A673 (cell line): ENCODE data around the gene RBM15B. TPM values are rescaled to one million over a fixed set of nuclear protein-coding genes. Genes with fewer than 3 reads are reported as not detected.

Experiments used
- BruUV-seq: library from RNA; stranded (reverse); fragments of 400-500 nt; replicated peaks from 2 replicates; lab custom pipeline; 2021; lab: Mats Ljungman, UMichigan
- CTCF ChIA-PET: fragments of 300-600 bp; sonication (Branson Sonifier 250); formaldehyde crosslinking; loops from one replicate; lab custom pipeline; 2022; ENCODE audit warnings: antibody characterized with exemption; lab: Charles Lee
- POLR2A ChIA-PET: fragments of 300-600 bp; sonication (Branson Sonifier 250); formaldehyde crosslinking; loops from one replicate; lab custom pipeline; 2022; ENCODE audit warnings: antibody characterized with exemption; ENCODE audit not compliant: low non-redundant PET; lab: Charles Lee
- DNase-seq: peaks from one replicate; pipeline ENCODE4 v3.0.0-alpha.2; 2015; ENCODE audit warnings: low spot score
- H3K27ac ChIP-seq: fragments of 200-600 bp; sonication (generic); 2 replicates; pipeline ENCODE4 v1.5.1; 2016; ENCODE audit warnings: mixed run types, low read depth, mild to moderate bottlenecking, mixed read lengths, antibody characterized with exemption, low read length; ENCODE audit not compliant: poor library complexity, severe bottlenecking
- H3K27me3 ChIP-seq: fragments of 200-600 bp; sonication (generic); replicated peaks from 2 replicates; pipeline ENCODE4 v1.6.1; 2017; ENCODE audit warnings: mixed run types, low read depth, mild to moderate bottlenecking, mixed read lengths, antibody characterized with exemption, low read length; ENCODE audit not compliant: insufficient read depth, poor library complexity
- H3K36me3 ChIP-seq: fragments of 200-600 bp; sonication (generic); 2 replicates; pipeline ENCODE4 v1.6.1; 2016; ENCODE audit warnings: mixed run types, mild to moderate bottlenecking, mixed read lengths, antibody characterized with exemption, low read length; ENCODE audit not compliant: insufficient read depth, poor library complexity, severe bottlenecking
- H3K4me1 ChIP-seq: fragments of 200-600 bp; sonication (generic); 2 replicates; pipeline ENCODE4 v1.6.1; 2017; ENCODE audit warnings: mixed run types, mild to moderate bottlenecking, mixed read lengths, antibody characterized with exemption, low read length; ENCODE audit not compliant: insufficient read depth, poor library complexity, severe bottlenecking
- H3K4me3 ChIP-seq: fragments of 200-600 bp; sonication (generic); 2 replicates; pipeline ENCODE4 v1.5.1; 2016; ENCODE audit warnings: low read depth, mixed run types, mild to moderate bottlenecking, mixed read lengths, low read length; ENCODE audit not compliant: poor library complexity, severe bottlenecking
- H3K9me3 ChIP-seq: fragments of 200-600 bp; sonication (generic); 2 replicates; pipeline ENCODE4 v1.6.1; 2016; ENCODE audit warnings: mixed run types, low read depth, mild to moderate bottlenecking, mixed read lengths, antibody characterized with exemption, low read length; ENCODE audit not compliant: poor library complexity, severe bottlenecking
- CTCF ChIP-seq: fragments of 300-800, 200-600 bp; sonication (generic); conservative IDR thresholded peaks from 2 replicates; pipeline ENCODE4 v1.5.1; 2017; ENCODE audit warnings: low read depth, mild to moderate bottlenecking, antibody characterized with exemption, low read length, moderate library complexity, mixed read lengths
- EZH2 ChIP-seq: fragments of 200-600 bp; sonication (generic); IDR thresholded peaks from 2 replicates; pipeline ENCODE4 v1.6.1; 2017; ENCODE audit warnings: borderline replicate concordance, low read depth, mild to moderate bottlenecking, mixed read lengths, antibody characterized with exemption, low read length; ENCODE audit not compliant: poor library complexity, severe bottlenecking
- intact Hi-C: fragments of 100-400 bp; cut with micrococcal nuclease; formaldehyde crosslinking; loops from one replicate; pipeline ENCODE4 v1.10.0; 2022; ENCODE audit not compliant: unreplicated experiment
- total RNA-seq: library from RNA; stranded (reverse); gene quantifications from 2 replicates; pipeline ENCODE4 v1.2.3, GENCODE V29; 2021

Gene RBM15B
- total RNA-seq, 1 experiment from 2014 or later: 26.8 TPM

GRCh38 chr3:51408021-51408420, 16.9 kb downstream of the RBM15B start:
- Histone ChIP-seq H3K36me3 (peaks cover 4% of the 10 kb centered on the region), H3K9me3 (no peaks in the 10 kb centered on the region), H3K4me1 (no peaks in the 10 kb centered on the region), H3K4me3 (no peak overlapping the region), H3K27me3 (no peaks in the 10 kb centered on the region), H3K27ac (no peak overlapping the region)
- CTCF ChIA-PET: no interaction called here
- intact Hi-C loops: no loop called here
- no peak for TF ChIP-seq EZH2
- no peak for TF ChIP-seq CTCF
- BruUV-seq: no TSS peak
- POLR2A ChIA-PET: no interaction called here
- no peak for DNase-seq

- intact Hi-C loops: no loop called here
- no TSS peak for BruUV-seq
- Histone ChIP-seq H3K9me3 (no peaks in the 10 kb centered on the region), H3K27me3 (no peaks in the 10 kb centered on the region), H3K4me1 (no peaks in the 10 kb centered on the region), H3K36me3 (peaks cover 4% of the 10 kb centered on the region), H3K27ac (no peak overlapping the region), H3K4me3 (no peak overlapping the region)
- ChIA-PET POLR2A (no interaction called here), CTCF (no interaction called here)
- TF ChIP-seq EZH2 (no peak), CTCF (no peak)
- no peak for DNase-seq
Observed at GRCh38 chr3:51408813-51409212, 17.7 kb downstream of the RBM15B start.

- ChIA-PET CTCF (no interaction called here), POLR2A (no interaction called here)
- Histone ChIP-seq H3K4me3 (no peak overlapping the region), H3K4me1 (no peaks in the 10 kb centered on the region), H3K9me3 (no peaks in the 10 kb centered on the region), H3K27ac (no peak overlapping the region), H3K36me3 (no peaks in the 10 kb centered on the region), H3K27me3 (no peaks in the 10 kb centered on the region)
- TF ChIP-seq EZH2 (no peak), CTCF (no peak)
- BruUV-seq: no TSS peak
- DNase-seq: no peak
- intact Hi-C loops: no loop called here
Observed at GRCh38 chr3:51422211-51422610, 31.1 kb downstream of the RBM15B start.
